ENCODE measurements around the gene CASK. TPM values are rescaled to one million over a fixed set of nuclear protein-coding genes. Genes with fewer than 3 reads are reported as not detected.
"Not testable (repeated sequence)": the region's sequence is repeated elsewhere in the genome, so short reads cannot be mapped to it uniquely, and the experiment has no call there.

Gene CASK
- polyA plus RNA-seq, 3 donors, result 5.5 to 8.5 (median 6.9) TPM

GRCh38 chrX:41761702-41762101 lies 161.7 kb downstream of the CASK start:
- H3K27ac ChIP-seq (ENCODE audit: low read depth, low read length), result no peak overlapping the region

GRCh38 chrX:41761169-41761568 lies 162.2 kb downstream of the CASK start:
- WGBS, 3 donors, result 23 to 50% (median 42%) methylated on average over 3 of the region's 3 CpGs
- no peak overlapping the region for H3K27ac ChIP-seq (ENCODE audit: low read depth, low read length)

GRCh38 chrX:41759817-41760216 lies 163.5 kb downstream of the CASK start:
- no peak overlapping the region for H3K27ac ChIP-seq (ENCODE audit: low read depth, low read length)
- 38 to 53% (median 47%) methylated on average over 3 of the region's 3 CpGs for WGBS, 3 donors

- WGBS, 3 donors, result 83 to 96% (median 92%) methylated on average over 1 to 2 of the region's 2 CpGs
Measured at GRCh38 chrX:41758401-41758800, 165.0 kb downstream of the CASK start.

GRCh38 chrX:41750716-41751115 lies 172.6 kb downstream of the CASK start:
- H3K27ac ChIP-seq (ENCODE audit: low read depth, low read length), result no peak overlapping the region
- WGBS, 3 donors, result 64 to 92% (median 83%) methylated on average over 3 of the region's 3 CpGs

More at GRCh38 chrX:41758401-41758800, 165.0 kb downstream of the CASK start:
- H3K27ac ChIP-seq (ENCODE audit: low read depth, low read length), result no peak overlapping the region

- WGBS, 3 donors, result 77 to 94% (median 90%) methylated on average over 1 of the region's 1 CpG
- no peak overlapping the region for H3K27ac ChIP-seq (ENCODE audit: low read depth, low read length)
Measured at GRCh38 chrX:41739871-41740270, 183.5 kb downstream of the CASK start.

- WGBS, 3 donors, result 63 to 74% (median 65%) methylated on average over 7 of the region's 7 CpGs
- no peak overlapping the region for H3K27ac ChIP-seq (ENCODE audit: low read depth, low read length)
Measured at GRCh38 chrX:41737065-41737464, 186.3 kb downstream of the CASK start.

- H3K27ac ChIP-seq (ENCODE audit: low read depth, low read length), result no peak overlapping the region
- WGBS, 3 donors, result 19 to 53% (median 31%) methylated on average over 1 of the region's 1 CpG
Measured at GRCh38 chrX:41734530-41734929, 188.8 kb downstream of the CASK start.

- WGBS, 3 donors, result 62 to 91% (median 77%) methylated on average over 1 of the region's 1 CpG
Measured at GRCh38 chrX:41733939-41734338, 189.4 kb downstream of the CASK start.

GRCh38 chrX:41732260-41732659 lies 191.1 kb downstream of the CASK start:
- H3K27ac ChIP-seq (ENCODE audit: low read depth, low read length), result no peak overlapping the region
- 68 to 87% (median 76%) methylated on average over 2 of the region's 2 CpGs for WGBS, 3 donors

More at GRCh38 chrX:41733939-41734338, 189.4 kb downstream of the CASK start:
- no peak overlapping the region for H3K27ac ChIP-seq (ENCODE audit: low read depth, low read length)

GRCh38 chrX:41730081-41730480 lies 193.3 kb downstream of the CASK start:
- 73% methylated on average over 2 of the region's 2 CpGs for WGBS, 3 donors
- H3K27ac ChIP-seq (ENCODE audit: low read depth, low read length), result no peak overlapping the region

- no peak overlapping the region for H3K27ac ChIP-seq (ENCODE audit: low read depth, low read length)
- WGBS, 3 donors, result 72 to 93% (median 92%) methylated on average over 3 of the region's 3 CpGs
Measured at GRCh38 chrX:41728125-41728524, 195.2 kb downstream of the CASK start.

GRCh38 chrX:41723826-41724225 lies 199.5 kb downstream of the CASK start, which contains the start of gene GPR82:
Gene GPR82 (plus strand): TSS chrX:41724181. CDS start chrX:41727027, 2,846 bp downstream.
- H3K27ac ChIP-seq (ENCODE audit: low read depth, low read length), result no peak within 1 kb of the TSS
- WGBS, 3 donors, result 39 to 56% (median 49%) methylated on average over 2 of the region's 2 CpGs

- H3K27ac ChIP-seq (ENCODE audit: low read depth, low read length), result no peak overlapping the region
- 50 to 82% (median 54%) methylated on average over 3 of the region's 3 CpGs for WGBS, 3 donors
Measured at GRCh38 chrX:41722816-41723618, 200.3 kb downstream of the CASK start.

- no peak overlapping the region for H3K27ac ChIP-seq (ENCODE audit: low read depth, low read length)
- WGBS, 3 donors, result 82 to 97% (median 94%) methylated on average over 3 of the region's 3 CpGs
Measured at GRCh38 chrX:41722214-41722613, 201.1 kb downstream of the CASK start.

GRCh38 chrX:41721590-41721989 lies 201.8 kb downstream of the CASK start:
- H3K27ac ChIP-seq (ENCODE audit: low read depth, low read length), result no peak overlapping the region
- 71 to 87% (median 86%) methylated on average over 1 of the region's 1 CpG for WGBS, 3 donors

GRCh38 chrX:41720125-41720779 lies 203.1 kb downstream of the CASK start:
- H3K27ac ChIP-seq (ENCODE audit: low read depth, low read length), result no peak overlapping the region
- WGBS, 3 donors, result 65 to 89% (median 68%) methylated on average over 3 of the region's 3 CpGs

- not testable (repeated sequence) for H3K27ac ChIP-seq (ENCODE audit: low read depth, low read length)
- WGBS, 3 donors, result 73 to 92% (median 80%) methylated on average over 6 of the region's 6 CpGs
Measured at GRCh38 chrX:41719610-41720009, 203.7 kb downstream of the CASK start.

- H3K27ac ChIP-seq (ENCODE audit: low read depth, low read length), result no peak overlapping the region
- 74 to 84% (median 80%) methylated on average over 4 of the region's 4 CpGs for WGBS, 3 donors
Measured at GRCh38 chrX:41718481-41719235, 204.7 kb downstream of the CASK start.

Data from adipose tissue (tissue), 3 donors.